ENCODE results near the gene ABCC1. TPM values are rescaled to one million over a fixed set of nuclear protein-coding genes. Genes with fewer than 3 reads are reported as not detected.

ABCC1 gene
- polyA plus RNA-seq, 1 donor from 2014 or later: 5.8 TPM

- Mint-ChIP-seq H3K27ac (peak overlapping the region in 1 of 3 donors; percentile 10), H3K36me3 (peaks cover 3% of the 10 kb centered on the region), H3K27me3 (no peaks in the 10 kb centered on the region), H3K9me3 (peaks cover 0 to 1% (median 0%) of the 10 kb centered on the region in 3 donors), H3K4me3 (peak overlapping the region in 1 of 4 donors; percentile 71), H3K4me1 (peaks cover 17 to 25% (median 22%) of the 10 kb centered on the region in 3 donors)
Observed at GRCh38 chr16:16106466-16106865, 157.1 kb downstream of the ABCC1 start.

DNA sequence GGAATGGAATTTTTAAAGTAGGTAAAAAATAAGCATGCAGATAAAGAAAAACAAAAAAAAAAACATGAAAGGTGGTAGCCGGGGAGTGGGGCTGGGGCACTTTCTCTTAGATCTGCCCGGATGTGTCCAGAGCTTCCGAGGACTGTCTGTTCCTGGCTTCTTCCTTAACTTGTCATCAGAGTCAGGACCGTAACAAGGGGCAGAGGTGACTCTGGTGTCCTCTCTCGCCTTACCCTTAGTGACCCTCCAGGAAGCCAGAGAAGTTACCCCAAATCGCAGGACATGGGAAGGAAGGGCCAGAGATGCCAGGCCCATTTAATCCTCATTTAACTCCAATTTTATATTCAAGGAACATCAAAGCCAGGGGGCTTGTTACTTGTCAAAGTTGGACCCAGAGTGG, 158.4 kb downstream of the ABCC1 start:
- H3K27me3 Mint-ChIP-seq: no peaks in the 10 kb centered on the region
- peaks cover 3% of the 10 kb centered on the region for H3K36me3 Mint-ChIP-seq
- H3K27ac Mint-ChIP-seq: no peak overlapping the region
- H3K4me1 Mint-ChIP-seq: peaks cover 13 to 22% (median 15%) of the 10 kb centered on the region in 3 donors
- peaks cover 0 to 1% (median 0%) of the 10 kb centered on the region in 3 donors for H3K9me3 Mint-ChIP-seq
- peak overlapping the region in 1 of 4 donors; percentile 34 for H3K4me3 Mint-ChIP-seq

DNA sequence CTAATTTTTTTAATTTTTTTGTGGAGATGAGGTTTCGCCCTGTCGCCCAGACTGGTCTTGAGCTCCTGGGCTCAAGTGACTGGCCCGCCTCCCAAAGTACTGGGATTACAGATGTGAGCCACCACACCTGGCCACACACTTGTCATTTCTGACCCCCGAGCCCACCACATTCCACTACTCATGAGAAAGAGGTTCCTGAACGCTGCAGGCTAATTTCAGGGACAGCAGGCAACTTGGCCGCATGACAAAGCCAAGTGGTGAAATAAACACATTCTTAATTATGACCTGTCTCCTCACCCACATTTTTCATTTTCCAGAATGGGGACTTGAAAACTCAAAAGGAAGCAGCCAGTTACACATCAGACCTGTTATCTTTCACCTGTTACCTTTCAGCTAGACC, 159.3 kb downstream of the ABCC1 start:
- Mint-ChIP-seq H3K27ac (no peak overlapping the region), H3K4me3 (no peak overlapping the region), H3K4me1 (peaks cover 10 to 19% (median 13%) of the 10 kb centered on the region in 3 donors), H3K9me3 (peaks cover 0 to 1% (median 0%) of the 10 kb centered on the region in 3 donors), H3K36me3 (peaks cover 1% of the 10 kb centered on the region), H3K27me3 (no peaks in the 10 kb centered on the region)

DNA sequence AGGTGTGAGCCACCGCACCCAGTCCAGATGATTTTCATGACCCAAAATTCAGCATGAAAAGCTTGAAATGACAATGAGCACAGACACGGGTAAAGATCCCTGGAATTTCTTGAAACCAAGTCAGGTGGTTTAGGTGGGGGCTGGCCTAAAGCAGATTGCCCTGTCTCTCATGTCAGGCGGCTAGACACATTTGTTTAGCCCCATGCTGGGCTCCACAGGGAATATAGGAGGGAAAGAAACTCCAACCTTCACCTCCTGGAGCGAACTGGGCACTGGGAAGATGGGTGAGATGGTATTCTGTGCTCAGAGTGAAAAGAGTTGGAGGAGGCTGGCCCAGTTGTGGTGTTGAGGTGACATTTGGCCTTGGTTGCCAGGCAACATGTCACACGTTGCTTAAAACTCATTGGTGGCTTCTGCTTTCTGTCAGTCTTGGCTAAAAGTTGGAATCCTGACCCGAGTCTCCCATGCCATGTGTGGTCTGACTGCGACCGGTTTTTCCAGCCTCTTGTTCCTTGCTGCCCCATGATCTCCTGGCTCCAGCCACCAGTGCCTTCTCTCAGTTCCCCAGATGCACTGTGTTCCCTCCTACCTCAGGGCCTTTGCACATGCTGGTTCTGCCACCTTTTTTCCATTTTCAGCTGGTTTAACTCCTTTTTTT, 160.2 kb downstream of the ABCC1 start:
- Mint-ChIP-seq H3K4me1 (peaks cover 10 to 19% (median 13%) of the 10 kb centered on the region in 3 donors), H3K27me3 (no peaks in the 10 kb centered on the region), H3K27ac (peak overlapping the region in 2 of 3 donors; percentile 35 to 39), H3K36me3 (no peaks in the 10 kb centered on the region), H3K4me3 (no peak overlapping the region), H3K9me3 (no peaks in the 10 kb centered on the region)

GRCh38 chr16:16110111-16110490, 160.7 kb downstream of the ABCC1 start:
- no peaks in the 10 kb centered on the region for H3K36me3 Mint-ChIP-seq
- H3K27ac Mint-ChIP-seq: peak overlapping the region in 1 of 3 donors; percentile 59
- H3K9me3 Mint-ChIP-seq: no peaks in the 10 kb centered on the region
- H3K27me3 Mint-ChIP-seq: no peaks in the 10 kb centered on the region
- H3K4me1 Mint-ChIP-seq: peaks cover 8 to 18% (median 12%) of the 10 kb centered on the region in 3 donors
- H3K4me3 Mint-ChIP-seq: no peak overlapping the region

DNA sequence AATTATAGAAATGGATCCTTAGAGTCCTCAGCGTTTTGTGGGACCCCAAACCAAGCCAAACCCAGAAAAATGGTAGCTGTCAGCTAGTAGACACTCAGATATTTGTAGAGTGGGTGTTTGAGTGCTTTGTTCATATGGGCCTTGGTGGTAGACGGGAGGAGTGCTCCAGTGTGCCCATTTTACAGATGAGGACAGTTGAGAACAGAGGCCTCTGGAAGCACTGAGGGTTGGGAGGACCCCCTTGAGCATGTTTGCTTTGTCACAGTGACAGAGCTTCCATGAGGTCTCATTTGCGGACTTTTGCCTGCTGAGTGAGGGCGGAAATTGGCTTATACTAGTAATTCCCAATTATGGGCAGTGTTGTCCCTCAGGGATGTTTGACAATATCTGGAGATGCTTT, 162.2 kb downstream of the ABCC1 start:
- H3K27ac Mint-ChIP-seq: peak overlapping the region in 2 of 3 donors; percentile 32 to 88
- no peaks in the 10 kb centered on the region for H3K9me3 Mint-ChIP-seq
- no peaks in the 10 kb centered on the region for H3K27me3 Mint-ChIP-seq
- H3K4me1 Mint-ChIP-seq: peaks cover 0 to 2% (median 0%) of the 10 kb centered on the region in 3 donors
- H3K36me3 Mint-ChIP-seq: no peaks in the 10 kb centered on the region
- H3K4me3 Mint-ChIP-seq: no peak overlapping the region

DNA sequence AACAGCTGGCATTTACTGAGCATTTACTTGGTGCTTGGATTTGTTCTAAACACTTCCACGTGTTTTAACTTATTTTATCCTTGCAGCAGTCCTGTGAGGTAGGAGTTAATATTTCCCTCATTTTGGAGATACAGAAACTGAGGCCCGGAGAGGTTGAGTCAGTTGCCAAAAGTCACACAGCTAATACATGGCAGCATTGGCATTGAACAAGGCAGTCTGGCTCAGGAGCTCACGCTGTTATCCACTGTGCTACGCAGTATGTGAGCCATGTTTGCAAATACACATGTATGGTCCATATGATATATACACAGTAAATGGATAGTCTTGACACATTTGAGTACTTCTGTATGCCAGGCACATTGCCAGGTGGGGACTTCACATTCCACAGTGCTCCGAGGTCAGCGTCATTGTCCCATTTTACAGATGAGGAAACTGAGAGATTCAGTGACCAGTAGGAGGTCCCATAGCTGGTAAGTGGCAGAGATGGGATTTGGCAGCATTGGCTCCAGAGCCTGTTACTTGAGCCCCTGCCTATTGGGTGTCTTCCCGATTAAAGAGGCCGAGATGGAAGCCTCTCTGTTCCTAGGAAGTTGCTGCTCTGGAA, 163.1 kb downstream of the ABCC1 start:
- H3K27me3 Mint-ChIP-seq: no peaks in the 10 kb centered on the region
- peaks cover 0 to 5% (median 0%) of the 10 kb centered on the region in 3 donors for H3K9me3 Mint-ChIP-seq
- no peaks in the 10 kb centered on the region for H3K36me3 Mint-ChIP-seq
- H3K4me3 Mint-ChIP-seq: no peak overlapping the region
- no peak overlapping the region for H3K27ac Mint-ChIP-seq
- peaks cover 0 to 2% (median 0%) of the 10 kb centered on the region in 3 donors for H3K4me1 Mint-ChIP-seq

DNA sequence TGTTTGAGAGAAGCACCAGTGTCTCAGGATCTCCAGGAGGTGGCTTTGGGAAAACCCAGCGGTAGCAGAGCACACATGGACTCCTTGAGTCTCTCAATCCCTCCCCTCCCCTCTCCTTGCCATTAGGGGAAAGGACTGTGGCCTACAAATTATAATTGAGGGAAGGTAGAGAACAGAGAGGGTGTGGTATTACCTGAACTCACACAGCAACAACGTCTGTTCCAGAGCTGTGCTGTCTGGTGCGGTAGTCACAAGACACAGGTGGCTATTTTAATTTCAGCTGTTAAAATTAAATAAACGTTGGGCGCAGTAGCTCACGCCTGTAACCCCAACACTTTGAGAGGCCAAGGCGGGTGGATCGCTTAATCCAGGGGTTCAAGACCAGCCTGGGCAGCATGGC, 163.7 kb downstream of the ABCC1 start:
- Mint-ChIP-seq H3K27me3 (no peaks in the 10 kb centered on the region), H3K9me3 (peaks cover 0 to 5% (median 4%) of the 10 kb centered on the region in 3 donors), H3K36me3 (peaks cover 4% of the 10 kb centered on the region), H3K4me1 (peaks cover 0 to 2% (median 0%) of the 10 kb centered on the region in 3 donors), H3K4me3 (no peak overlapping the region), H3K27ac (no peak overlapping the region)

- Mint-ChIP-seq H3K4me1 (no peaks in the 10 kb centered on the region), H3K27ac (no peak overlapping the region), H3K27me3 (no peaks in the 10 kb centered on the region), H3K4me3 (no peak overlapping the region), H3K9me3 (peaks cover 3 to 9% (median 5%) of the 10 kb centered on the region in 3 donors), H3K36me3 (peaks cover 8% of the 10 kb centered on the region)
Observed at GRCh38 chr16:16116841-16117240, 167.4 kb downstream of the ABCC1 start.

GRCh38 chr16:16118337-16118736, 168.9 kb downstream of the ABCC1 start:
- Mint-ChIP-seq H3K36me3 (peaks cover 18% of the 10 kb centered on the region), H3K4me1 (no peaks in the 10 kb centered on the region), H3K27ac (no peak overlapping the region), H3K9me3 (peaks cover 3 to 9% (median 5%) of the 10 kb centered on the region in 3 donors), H3K4me3 (no peak overlapping the region), H3K27me3 (no peaks in the 10 kb centered on the region)

- peak overlapping the region in 1 of 3 donors; percentile 76 for H3K27ac Mint-ChIP-seq
- peaks cover 3 to 17% (median 10%) of the 10 kb centered on the region in 3 donors for H3K9me3 Mint-ChIP-seq
- no peaks in the 10 kb centered on the region for H3K4me1 Mint-ChIP-seq
- H3K36me3 Mint-ChIP-seq: peaks cover 30% of the 10 kb centered on the region
- H3K27me3 Mint-ChIP-seq: no peaks in the 10 kb centered on the region
- H3K4me3 Mint-ChIP-seq: peak overlapping the region in 1 of 4 donors; percentile 32
Observed at GRCh38 chr16:16120044-16120381, 170.6 kb downstream of the ABCC1 start.

DNA sequence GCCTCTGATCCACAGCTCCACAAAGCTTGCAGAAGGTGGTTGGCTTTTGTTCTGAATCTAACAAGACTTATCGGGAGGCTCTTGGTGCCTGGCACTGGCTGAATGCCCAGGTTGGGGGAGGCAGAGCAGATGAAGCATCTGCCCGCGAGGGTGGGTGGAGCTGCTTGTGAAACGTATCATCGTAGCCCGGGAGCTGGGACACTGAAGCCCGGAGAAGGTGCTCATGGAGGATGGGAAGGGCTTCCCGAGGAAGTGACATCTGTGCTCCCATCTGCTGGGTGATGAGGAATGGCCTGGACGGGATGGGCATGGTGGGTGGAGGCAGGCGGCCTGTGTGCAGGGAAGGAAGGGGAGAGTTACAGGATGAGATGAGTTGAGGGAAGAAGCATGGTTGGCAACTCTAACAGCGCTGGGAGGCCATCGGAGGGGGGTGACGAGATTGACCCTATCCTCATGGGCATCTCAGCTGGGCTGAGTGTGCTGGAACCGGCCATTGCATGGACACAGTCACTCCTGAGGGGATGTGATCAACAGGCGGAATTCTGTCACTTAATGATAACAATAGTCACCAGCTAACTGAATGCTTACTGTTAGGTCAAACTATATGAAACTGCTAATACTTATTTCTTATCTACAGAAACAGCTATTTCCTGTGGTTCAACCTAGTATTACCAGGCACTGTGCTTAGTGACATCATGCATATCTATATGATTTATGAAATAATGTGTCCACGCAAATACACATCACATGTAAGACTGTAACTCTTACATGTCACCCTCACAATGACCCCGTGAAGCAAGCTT, 171.2 kb downstream of the ABCC1 start:
- Mint-ChIP-seq H3K36me3 (peaks cover 32% of the 10 kb centered on the region), H3K27ac (peak overlapping the region in 1 of 3 donors; percentile 76), H3K4me3 (no peak overlapping the region), H3K9me3 (peaks cover 3 to 17% (median 10%) of the 10 kb centered on the region in 3 donors), H3K4me1 (no peaks in the 10 kb centered on the region), H3K27me3 (no peaks in the 10 kb centered on the region)

GRCh38 chr16:16121185-16121727, 171.8 kb downstream of the ABCC1 start:
- no peak overlapping the region for H3K4me3 Mint-ChIP-seq
- H3K27me3 Mint-ChIP-seq: no peaks in the 10 kb centered on the region
- H3K36me3 Mint-ChIP-seq: peaks cover 34% of the 10 kb centered on the region
- peaks cover 3 to 17% (median 10%) of the 10 kb centered on the region in 3 donors for H3K9me3 Mint-ChIP-seq
- H3K4me1 Mint-ChIP-seq: no peaks in the 10 kb centered on the region
- no peak overlapping the region for H3K27ac Mint-ChIP-seq

DNA sequence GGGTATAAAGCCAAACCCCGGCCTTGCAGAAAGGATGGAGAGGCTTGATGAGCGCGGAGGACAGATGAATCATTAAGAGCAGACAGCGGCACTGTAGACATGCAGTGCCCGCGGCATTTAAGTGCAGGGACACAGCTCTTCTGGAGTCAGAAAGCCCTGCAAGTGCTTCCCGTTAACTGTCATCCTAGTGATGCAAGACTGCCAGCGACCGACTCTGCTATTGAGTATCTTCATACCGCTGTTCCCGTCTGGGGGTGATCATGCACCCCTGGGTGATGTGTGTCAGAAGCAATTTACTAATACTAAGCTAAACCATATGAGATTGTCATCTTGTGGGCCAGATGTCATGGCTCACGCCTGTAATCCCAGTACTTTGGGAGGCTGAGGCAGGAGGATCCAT, 172.8 kb downstream of the ABCC1 start:
- Mint-ChIP-seq H3K4me3 (peak overlapping the region in 1 of 4 donors; percentile 17), H3K9me3 (peaks cover 3 to 17% (median 7%) of the 10 kb centered on the region in 3 donors), H3K4me1 (no peaks in the 10 kb centered on the region), H3K36me3 (peaks cover 34% of the 10 kb centered on the region), H3K27ac (no peak overlapping the region), H3K27me3 (no peaks in the 10 kb centered on the region)

GRCh38 chr16:16124438-16124837, 175.0 kb downstream of the ABCC1 start:
- no peaks in the 10 kb centered on the region for H3K4me1 Mint-ChIP-seq
- peaks cover 0 to 7% (median 4%) of the 10 kb centered on the region in 3 donors for H3K9me3 Mint-ChIP-seq
- H3K27ac Mint-ChIP-seq: no peak overlapping the region
- H3K4me3 Mint-ChIP-seq: no peak overlapping the region
- H3K27me3 Mint-ChIP-seq: no peaks in the 10 kb centered on the region
- H3K36me3 Mint-ChIP-seq: peaks cover 32% of the 10 kb centered on the region
